NCI-H345 (cell line): ENCODE data around the gene PDE7B.
"Not testable (repeated sequence)": the region's sequence is repeated elsewhere in the genome, so short reads cannot be mapped to it uniquely, and the experiment has no call there.

Source experiments
- DNase-seq: peaks from one replicate; lab custom pipeline; 2025; lab: John Stamatoyannopoulos, UW

Gene PDE7B

DNA sequence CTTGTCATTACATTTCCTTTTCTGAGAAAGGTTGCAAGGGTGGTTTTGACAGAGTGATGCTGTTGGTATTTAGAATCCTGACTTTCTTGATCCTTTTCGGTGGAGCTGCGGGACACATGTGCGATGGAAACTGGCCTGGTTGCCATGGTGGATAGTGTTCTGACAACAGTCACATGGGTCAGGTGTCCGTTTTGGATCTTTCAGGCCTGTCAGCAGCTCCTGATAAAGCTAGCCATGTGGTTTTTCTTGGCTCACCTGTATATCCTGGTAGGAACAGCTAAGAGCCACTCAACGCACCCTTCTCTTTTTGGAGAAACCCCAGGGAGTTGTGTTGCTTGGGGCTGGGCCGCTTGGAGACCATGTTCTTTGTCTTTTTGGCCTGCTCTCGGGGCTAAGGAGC, 221.2 kb downstream of the PDE7B start:
- DNase-seq, result no peak

DNA sequence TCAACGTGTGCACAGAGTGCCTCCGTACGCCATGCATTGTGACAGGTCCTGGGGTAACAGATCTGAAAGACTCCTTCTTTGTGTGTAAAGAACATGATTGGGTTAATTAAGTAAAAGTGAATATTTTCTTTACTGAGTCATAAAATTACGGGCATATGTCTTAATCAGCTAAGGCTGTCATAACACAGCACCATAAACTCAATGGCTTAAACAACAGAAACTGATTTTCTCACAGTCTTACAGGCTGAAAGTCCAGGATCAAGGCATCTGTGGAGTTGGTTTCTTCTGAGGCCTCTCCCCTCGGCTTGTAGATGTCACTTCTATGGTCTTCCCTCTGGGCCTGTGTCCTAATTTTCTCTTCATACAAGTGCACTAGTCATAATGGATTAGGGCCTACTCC, 221.7 kb downstream of the PDE7B start:
- DNase-seq, result no peak

DNA sequence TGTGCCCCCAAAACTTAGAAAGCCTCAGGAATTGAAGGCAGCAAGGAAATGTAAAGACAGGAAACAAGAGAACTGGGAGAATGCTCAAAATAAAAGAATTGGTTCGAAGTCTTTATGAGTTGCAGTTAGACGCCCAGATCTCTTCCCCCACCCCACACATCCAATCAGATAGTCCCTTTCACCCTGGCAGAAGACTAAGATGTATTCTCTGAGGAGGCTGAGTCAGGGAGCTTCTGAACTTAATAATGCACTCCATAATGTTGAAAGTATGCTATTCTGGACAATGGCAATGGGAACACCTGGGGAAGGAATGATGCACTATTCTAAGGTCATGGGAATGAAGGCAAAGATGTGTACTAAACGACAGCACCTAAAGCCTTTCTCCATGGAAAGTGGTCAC, 225.0 kb downstream of the PDE7B start:
- no peak for DNase-seq

DNA sequence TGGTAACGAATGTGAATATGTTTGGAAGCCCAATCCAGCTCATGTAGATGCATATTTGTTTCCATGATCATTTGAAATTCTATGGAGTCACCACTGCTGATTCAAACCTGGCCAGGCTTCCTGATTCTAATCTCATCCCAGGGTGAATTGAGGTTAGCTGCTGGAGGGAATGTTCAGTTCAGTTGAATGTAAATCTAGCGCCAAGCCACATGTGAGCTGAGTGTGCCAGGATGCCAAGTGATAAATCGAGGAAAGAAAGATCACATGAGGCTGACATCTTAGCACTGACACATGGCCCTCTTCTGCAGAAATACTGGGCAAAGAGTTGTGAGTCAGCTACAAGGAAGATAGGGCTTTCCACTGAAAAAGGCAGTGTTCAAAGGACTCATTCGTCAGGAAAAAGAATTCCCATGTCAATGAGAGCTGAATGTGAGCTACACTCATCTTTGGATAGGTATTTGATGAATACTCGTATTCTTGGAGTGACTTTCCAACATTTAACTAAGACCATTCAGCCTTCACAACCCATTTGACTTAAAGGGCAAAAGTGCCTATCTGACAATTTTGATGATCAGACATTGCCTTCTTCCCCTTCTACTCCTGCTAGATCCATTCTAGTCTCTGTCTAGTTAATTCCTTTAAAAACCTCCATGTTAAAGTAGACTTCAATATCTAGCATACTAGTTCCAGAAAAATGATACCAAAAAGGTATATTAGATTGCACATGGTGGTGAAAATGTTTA, 226.5 kb downstream of the PDE7B start:
- no peak for DNase-seq

DNA sequence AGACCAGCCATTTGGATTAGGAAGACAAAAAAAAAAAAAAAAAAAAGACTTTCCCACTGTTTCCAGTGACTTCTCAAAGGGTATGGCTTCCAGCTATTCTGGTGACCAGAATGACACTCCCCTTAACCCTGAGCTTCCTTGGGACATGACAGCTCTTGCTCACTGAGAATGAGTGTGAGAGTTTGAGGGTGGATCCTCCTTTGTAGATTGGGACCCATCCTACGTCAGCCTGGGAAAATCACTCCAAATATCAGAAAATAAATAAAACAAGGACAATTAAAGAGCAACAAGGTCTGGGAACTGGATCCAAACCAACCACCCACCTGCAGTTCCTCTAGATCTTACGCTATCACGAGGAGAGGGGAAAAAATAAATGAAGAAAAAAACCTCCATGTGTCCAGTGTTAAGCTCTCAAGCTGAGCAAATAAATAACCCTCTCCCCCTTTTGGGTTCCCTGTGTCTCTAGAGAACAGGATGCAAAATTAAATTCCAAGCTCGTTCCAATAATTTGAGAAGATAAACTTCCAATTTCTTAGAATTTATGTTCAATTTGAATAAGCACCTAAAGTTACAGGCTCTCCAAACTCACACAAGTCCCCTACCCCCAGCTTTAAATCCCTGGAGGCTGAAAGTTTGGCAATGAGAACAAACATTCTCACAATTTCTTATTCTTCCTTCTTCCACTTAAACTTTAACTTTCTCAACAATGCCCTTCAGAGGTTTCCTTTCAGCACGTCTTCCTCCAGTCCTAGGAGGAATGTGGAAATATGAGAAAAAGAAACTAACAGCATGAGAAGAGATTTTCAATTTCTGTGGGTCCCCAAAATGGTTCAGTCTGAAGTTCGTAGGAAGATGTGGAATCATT, 228.4 kb downstream of the PDE7B start:
- DNase-seq, result no peak

DNA sequence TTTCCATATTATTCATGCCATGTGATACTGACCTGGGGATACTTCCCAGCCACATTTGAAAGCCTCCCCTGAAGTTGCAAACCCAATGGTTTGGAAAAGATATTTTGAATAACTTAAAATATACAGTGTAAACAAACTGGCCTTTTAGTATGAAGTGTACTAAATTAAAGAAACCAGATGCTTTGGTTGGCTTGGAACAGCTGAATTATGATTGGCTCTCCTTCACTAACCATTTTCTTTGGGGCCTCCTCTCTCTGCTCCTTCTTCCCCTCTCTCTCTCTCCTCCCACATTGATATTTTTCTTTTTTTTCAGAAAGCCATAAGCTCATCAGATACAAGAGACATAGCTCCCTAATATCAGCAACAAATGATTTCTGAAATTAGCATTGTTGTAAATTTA, 232.0 kb downstream of the PDE7B start:
- no peak for DNase-seq

DNA sequence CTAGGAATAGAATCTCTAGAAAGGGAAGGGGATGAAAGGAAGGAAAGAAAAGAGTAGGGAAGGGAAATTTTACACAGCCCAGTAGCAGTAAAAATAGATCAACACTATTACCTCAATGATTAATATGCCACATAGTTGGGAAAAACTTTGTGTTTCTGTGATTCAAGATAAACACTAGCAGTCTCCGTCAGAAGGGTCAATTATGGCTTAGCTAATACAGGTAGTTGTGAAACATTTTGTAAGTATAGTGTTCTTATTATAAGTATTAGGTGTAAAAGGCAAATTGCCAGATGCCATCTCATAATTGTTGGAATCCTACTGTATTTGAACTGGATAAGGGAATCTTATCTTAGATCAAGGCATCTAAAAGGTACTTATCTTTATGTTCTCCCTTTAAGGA, 232.9 kb downstream of the PDE7B start:
- no peak for DNase-seq

DNA sequence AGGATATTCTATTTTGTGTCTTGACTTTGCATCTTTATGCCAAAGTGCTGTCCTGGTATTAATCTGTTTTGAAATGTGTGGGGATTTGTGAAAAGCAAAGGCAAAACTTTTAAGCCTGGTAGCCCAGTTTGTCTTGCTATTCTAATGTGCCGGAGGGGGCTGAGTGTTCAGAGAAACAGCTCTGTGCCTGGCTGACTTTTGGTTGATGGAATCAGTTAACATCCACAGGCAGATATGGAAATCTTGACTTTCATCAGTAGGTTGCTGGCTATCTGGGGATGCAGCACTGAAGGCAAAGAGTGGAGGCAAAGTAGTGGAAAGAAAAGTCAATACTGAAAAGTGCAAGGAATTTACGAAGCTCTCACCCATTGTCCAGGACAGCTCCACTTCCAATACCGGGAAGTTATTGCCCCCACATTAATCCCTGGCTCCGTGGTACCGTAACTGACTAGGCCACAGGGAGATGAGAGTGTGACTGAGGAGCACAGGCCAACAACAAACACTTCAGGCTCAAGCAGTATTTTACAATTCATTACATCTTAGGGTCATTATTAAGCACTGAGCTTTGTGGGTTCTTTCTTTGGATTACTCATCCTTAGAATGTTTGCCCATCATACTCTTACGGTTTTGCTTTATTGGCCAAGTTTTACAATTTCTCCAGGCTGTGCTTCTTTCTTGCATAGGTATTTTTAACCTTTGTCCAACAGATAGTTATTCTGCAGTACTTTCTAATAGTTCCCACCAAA, 234.0 kb downstream of the PDE7B start:
- no peak for DNase-seq

DNA sequence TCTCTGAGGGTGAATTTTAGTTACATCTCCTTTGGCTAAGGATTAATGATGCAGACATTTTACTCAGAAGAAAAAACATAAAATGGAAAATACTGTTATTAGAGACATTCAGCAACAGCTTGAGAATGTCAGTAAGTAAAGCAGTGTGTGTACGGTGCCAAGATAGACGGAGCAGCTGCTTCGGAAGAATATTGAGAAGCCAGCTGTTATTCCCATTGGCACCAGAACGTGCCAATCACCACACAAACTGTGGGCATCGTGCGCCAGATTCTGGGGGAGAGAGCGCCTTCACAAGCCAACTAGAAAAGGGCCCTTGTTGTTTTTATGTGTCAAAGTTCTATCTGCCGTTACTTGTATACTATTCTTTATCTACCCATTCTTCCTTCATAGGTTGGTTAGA, 235.2 kb downstream of the PDE7B start:
- DNase-seq, result no peak

DNA sequence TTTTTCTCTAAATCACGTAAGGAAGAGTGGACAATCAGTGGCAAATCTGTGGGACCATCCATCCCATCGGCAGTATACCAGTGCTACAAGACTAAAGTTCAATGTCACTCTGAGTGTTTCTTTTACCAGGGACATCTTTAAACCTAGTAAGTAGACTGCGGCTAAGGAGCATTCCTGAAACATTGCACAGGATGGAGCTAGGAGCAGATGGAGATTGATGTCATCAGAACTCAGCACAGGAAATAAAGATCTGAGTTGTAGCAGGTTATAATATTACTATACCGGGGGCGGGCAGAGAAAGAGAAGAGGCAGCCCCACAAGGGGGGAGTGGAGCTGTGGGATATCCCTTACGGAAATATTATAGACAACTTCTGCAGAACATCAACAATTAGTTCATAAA, 236.5 kb downstream of the PDE7B start:
- no peak for DNase-seq

DNA sequence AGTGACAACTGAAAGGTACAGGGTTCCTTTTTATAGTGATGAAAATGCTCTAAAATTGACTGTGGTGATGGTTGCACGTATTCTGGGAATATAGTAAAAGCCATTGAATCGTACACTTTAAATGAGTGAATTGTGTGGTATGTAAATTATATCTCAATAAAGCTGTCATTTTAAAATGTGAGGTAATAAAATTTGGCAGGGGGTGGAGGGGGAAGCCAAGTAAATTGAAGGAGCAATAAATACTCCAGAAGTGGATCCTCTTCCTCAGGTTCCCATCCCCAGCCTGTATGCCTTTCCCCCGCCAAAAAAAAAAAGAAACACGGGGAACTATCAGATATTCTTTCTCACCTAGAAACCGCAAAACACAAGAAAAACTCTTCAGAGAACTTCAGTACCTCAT, 237.2 kb downstream of the PDE7B start:
- DNase-seq, result no peak

DNA sequence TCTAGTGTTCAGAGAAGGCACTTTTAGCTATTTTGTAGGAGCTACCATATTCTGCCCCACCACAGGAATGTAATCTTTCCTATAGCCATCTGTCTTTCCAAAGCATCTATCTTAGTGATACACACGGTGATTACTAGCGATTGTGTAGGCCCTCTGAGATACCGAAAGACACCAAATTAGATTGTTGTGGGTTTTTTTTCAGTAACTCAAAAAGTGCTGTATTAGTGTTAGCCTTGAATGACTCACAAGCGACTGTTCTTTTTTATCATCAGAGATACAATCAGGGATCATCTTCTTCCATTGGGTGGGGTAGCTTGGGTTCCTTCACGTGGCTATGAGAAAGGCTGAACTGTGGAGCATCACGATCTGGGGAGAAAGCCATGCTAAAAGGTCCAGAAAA, 238.4 kb downstream of the PDE7B start:
- no peak for DNase-seq

DNA sequence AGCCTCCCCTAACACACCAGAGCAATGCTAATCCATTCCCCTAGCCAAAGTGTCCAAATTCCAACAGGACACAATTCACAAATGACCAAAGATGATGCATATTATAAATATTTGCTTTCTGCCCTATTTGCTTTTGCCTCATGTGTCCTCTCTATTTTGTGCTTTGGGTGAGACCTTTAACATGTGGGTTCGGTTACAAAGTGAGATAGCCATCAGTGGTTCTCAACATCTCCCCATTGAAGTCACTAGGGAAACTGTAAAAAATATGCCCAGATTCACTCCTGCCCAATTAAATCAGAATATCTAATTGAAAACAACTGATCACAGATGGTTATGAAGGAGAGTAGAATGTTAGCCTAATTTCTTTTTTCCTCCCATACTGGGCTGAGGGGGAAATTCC, 239.4 kb downstream of the PDE7B start:
- DNase-seq, result no peak

DNA sequence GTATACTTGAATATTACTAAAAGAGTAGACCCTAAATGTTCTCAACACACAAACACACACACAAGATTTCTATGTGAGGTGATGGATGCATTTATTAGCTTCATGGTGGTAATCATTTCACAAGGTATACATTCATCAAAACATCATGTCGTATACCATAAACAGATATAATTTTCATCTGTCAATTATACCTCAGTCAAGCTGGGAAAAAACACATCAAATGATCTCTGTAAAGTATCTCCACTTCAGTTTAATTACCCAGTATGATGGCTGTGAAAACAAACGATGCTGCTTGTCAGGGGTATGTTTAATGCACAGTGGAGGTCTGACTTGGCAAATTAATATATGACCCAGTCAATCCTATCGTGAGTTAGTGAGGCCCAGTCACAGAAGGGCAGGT, 241.4 kb downstream of the PDE7B start:
- DNase-seq, result no peak

DNA sequence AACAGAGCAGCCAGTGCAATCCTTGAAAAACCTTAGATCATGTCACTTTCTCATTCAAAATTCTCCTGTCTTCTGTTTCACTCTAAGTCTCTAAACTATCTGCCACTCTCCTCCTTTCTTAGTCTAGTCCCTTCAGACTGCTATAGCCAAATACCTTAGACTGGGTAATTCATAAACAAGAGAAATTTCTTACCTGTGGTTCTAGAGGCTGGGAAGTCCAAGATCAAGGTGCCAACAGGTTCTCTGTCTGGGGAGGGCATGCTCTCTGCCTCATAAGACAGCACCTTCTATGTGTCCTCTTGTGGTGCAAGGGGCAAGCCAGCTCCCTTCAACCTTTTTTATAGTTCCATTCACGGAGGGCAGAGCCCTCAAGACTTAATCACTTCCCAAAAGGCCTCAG, 242.3 kb downstream of the PDE7B start:
- DNase-seq, result no peak

DNA sequence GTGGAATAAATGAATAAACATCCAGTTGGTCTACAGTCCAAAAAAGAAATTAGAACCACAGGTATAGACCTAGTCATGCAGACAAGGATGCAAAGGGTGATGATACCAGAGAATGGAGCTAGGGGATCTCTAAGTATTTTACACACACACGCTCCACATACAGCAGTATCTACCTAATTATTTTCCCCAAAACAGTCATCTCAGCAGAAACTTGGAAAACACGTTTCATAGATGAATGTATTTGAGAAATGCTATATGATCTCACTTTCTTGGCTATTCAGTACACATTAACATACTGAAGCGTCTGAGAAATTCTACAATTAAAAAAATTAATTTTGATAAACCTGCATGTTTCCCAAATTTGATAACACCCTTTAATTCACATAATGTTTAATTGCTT, 243.3 kb downstream of the PDE7B start:
- DNase-seq, result no peak

DNA sequence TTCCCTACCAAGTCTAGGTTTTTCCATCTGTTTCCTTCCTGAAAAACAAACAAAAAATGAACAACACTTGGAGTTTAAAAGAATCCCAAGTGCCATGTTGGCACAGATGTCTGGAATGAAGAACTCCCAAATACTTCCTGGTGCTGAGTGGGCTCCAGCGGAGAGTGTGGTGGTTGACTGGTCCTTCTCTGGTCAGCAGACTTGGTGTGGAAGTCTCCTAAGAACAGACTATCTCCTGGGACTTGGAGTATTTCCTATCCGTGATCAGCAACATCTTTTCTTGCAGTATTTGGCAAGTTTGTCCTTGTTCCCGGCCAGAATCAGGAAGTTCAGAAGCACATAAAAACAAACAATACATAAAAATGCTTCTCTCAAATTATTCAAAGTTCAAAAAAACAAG, 244.5 kb downstream of the PDE7B start:
- DNase-seq, result no peak

DNA sequence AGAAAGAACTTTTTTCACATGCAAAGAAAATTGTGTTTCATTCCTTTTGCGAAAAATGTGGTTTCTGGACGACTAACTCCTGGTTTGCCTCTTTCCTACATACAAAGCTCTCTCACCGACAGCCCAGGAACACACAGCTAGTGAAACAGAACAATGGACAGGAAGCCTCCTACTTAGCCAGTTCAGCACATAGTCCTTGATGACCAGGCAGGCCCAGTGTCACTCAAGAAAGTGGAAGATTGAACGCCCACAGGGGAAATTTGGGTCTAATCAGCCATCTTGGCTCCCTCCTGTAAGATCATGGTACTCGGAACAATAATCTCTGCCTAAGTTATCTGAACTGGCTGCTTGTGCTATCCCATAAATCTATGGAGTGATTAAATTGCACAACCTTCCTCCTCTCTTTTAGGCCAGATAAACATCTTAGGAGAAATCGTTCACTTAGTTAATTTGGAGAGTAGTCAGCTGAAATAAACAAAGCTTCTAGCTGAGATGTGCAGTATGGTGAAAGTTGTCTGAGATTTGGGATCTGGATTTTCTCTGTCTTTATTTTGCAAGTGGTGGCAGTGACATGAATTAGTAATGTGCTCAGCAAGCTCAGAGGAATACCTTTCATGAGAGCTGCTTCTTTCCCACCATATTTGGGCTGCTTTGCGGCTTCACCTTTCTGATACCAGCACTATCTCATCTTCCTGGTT, 251.6 kb downstream of the PDE7B start:
- no peak for DNase-seq

DNA sequence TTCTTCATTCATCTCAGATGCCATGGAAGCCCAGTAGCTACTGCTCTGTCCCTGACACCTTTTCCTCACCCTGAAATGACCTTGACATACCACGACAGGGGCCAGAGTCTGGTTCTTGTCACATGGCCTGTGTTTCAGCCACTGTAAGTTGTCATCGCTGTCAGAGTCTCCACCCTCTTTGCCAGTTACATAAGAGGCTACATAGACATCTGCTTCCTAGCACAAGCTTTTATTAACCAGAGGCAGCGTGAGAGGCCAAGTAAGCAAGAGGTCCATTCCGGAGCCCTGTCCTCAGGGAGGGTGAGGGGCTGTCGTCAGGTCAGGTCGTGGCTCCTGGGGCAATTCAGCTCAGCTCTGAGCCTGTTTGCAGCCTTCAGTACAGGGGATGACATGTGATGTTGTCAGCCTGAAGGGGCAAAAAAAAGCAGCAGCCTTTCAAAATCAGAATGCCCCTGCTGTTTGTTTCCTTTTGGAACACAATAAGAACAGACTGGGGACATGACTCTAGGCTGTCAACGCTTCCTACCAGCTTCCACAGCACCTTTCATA, 252.3 kb downstream of the PDE7B start:
- no peak for DNase-seq

DNA sequence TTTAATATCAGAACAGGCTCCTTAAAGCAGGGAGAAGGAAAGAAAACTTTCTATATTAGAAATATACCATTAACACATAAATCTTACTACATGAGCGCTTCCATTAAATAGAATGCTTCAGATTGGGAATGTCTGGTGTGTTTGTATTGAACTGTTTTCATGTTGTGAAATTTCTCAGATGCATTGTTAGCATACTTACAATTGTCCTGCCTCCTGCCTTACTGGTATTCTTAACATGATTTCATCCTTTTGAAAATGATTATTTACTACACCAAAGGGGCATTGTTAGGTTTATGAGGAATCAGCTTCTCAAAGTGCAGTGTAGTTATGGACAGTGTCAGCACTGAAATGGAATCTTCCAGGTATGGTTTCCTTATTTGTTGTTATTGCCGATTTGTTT, 253.1 kb downstream of the PDE7B start:
- no peak for DNase-seq

DNA sequence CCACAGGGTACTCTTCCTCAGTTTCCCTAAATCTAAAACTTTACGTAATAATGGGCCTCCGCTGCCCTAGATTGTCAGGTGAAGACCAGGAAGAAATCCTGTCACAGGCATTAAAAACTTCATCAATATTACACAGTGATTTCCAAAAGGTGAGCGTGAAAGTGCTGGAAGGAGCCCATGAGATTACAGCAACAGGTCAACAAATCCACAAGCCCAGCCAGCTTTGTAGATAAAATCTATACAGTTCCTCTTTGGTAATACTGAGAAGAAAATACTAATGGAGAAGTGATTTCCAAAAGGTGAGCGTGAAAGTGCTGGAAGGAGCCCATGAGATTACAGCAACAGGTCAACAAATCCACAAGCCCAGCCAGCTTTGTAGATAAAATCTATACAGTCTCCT, 254.3 kb downstream of the PDE7B start:
- DNase-seq, result not testable (repeated sequence)

DNA sequence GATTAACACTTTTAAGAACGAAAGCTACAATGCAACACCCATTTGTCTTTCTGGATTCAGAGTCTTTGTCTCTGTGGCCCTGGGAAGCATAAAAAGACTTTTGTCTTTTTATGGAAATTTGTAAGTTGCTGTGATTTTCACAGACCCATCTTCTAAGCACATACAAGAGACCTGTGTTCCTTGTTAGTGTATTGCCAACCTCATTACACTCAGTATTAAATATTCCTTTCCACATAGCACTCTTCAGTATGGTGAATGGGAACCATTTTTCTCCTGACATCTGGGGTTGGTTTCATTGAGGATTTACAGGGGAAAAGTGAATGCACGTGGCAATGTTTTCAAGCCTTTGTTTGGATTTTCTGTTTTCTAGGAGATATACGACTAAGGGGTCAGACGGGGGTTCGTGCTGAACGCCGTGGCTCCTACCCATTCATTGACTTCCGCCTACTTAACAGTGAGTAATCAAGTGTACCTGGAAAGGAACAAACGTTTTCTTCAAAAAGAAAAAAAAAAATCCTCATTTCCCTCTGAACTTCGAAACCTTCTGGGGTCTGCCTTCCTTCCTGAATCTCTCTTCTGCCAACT, 257.0 kb downstream of the PDE7B start:
- no peak for DNase-seq
